ENCODE measurements around the gene ARHGEF17. TPM values are rescaled to one million over a fixed set of nuclear protein-coding genes. Genes with fewer than 3 reads are reported as not detected.

ARHGEF17 gene
- total RNA-seq, 2 experiments from 2014 or later: 0.18 TPM; not detected in 1

DNA sequence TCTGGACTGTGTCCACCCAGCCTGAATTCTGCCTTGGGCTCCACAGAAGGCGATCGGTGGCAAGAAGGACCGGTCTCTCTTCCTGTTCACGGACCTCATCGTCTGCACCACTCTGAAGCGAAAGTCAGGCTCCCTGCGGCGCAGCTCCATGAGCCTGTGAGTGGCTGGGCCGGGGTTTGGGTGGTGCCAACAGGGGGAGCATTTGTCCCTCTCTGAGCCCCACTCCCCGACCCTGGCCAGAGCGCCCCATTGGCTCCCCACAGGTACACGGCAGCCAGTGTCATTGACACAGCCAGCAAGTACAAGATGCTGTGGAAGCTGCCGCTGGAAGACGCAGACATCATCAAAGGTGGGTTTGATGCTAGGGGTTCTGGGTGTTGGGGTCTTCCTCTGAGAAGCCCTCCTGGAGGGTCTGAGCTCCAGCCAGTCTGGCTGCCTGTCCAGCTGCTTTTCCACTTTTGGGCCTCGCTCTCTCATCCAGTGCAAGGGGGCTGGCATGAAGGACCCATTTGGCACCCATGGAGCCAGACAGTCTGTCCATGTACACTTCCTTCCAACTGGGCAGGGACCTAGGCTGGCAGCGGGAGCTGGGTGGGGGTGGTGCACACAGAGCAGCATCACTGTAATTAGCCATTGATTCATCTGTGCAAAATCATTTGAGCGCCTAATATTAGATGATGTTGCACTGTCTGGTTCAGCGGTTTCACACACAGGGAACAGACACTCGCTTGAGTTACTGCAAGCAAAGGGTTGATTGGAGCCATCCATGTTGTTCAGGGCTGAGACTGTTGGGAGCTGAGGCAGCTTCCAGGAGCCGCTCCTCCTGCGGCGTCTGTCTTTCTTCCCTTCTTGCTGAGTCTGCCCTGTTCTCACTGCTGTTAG, 49.1 kb downstream of the ARHGEF17 start:
- Mint-ChIP-seq H3K27ac (no peak overlapping the region), H3K4me3 (no peak overlapping the region), H3K27me3 (ENCODE audit: low read depth) (no peaks in the 10 kb centered on the region), H3K36me3 (ENCODE audit: low read depth) (no peaks in the 10 kb centered on the region), H3K4me1 (ENCODE audit: low read depth) (peaks cover 6% of the 10 kb centered on the region), H3K9me3 (ENCODE audit: insufficient read depth) (no peaks in the 10 kb centered on the region)
- CTCF ChIA-PET: interaction anchor here (1.0 to 4.4 kb wide), 3 partner anchors 20 to 36 kb away, joined by 3 to 25 read pairs (median 18); no protein-coding TSS in a partner anchor
- DNase-seq: no peak
- POLR2A ChIA-PET: interaction anchor here (0.5 kb wide), 1 partner anchor 20 kb away, joined by 4 read pairs; no protein-coding TSS in a partner anchor
- ATAC-seq: no peak

DNA sequence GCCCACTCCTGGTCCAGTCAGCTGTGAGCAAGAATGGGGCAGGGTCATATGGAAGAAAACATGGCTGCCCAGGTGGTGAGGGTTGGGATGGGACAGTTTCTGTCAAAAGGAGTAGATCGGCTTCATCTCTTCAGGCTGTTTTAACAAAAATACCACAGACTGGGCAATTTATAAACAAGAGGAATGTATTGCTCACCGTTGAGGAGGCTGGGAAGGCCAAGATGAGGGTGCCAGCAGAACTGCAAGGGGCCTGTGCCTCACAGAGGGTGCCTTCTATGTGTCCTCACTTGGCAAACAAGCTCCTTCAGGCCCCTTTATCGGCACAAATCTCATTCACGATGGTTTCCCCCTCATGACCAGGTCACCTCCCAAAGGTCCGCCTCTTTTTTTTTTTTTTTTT, 50.0 kb downstream of the ARHGEF17 start:
- peaks cover 6% of the 10 kb centered on the region for H3K4me1 Mint-ChIP-seq (ENCODE audit: low read depth)
- POLR2A ChIA-PET: no interaction called here
- no peak overlapping the region for H3K4me3 Mint-ChIP-seq
- no peak for ATAC-seq
- no peaks in the 10 kb centered on the region for H3K9me3 Mint-ChIP-seq (ENCODE audit: insufficient read depth)
- CTCF ChIA-PET: interaction anchor here (1.0 to 4.4 kb wide), 3 partner anchors 19 to 35 kb away, joined by 3 to 25 read pairs (median 18); no protein-coding TSS in a partner anchor
- H3K27ac Mint-ChIP-seq: no peak overlapping the region
- H3K27me3 Mint-ChIP-seq (ENCODE audit: low read depth): no peaks in the 10 kb centered on the region
- no peaks in the 10 kb centered on the region for H3K36me3 Mint-ChIP-seq (ENCODE audit: low read depth)
- no peak for DNase-seq

DNA sequence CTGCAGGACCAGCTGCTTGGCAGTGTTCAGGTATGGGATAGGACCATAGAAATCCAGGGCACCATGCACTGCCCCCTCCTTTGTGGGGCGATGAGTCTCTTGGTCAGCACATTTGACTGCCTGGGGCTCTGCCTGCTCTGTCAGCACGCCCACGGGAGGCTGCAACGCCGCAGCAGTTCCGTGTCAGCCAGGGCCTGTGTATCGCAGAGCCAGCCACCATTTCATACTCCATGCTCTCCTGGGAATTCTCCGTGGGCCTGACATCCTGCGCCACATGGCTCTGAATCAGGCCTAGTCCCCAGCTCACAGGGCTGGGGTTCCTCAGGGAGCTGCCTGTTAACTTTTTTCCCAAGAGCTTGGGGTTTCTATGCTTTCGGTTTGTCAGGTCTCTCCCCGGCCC, 51.3 kb downstream of the ARHGEF17 start:
- H3K9me3 Mint-ChIP-seq (ENCODE audit: insufficient read depth): no peaks in the 10 kb centered on the region
- POLR2A ChIA-PET: interaction anchor here (0.6 kb wide), 1 partner anchor 803 kb away, joined by 3 read pairs; no protein-coding TSS in a partner anchor
- no peak overlapping the region for H3K27ac Mint-ChIP-seq
- no peak for DNase-seq
- H3K4me1 Mint-ChIP-seq (ENCODE audit: low read depth): peaks cover under 1% of the 10 kb centered on the region
- no peaks in the 10 kb centered on the region for H3K27me3 Mint-ChIP-seq (ENCODE audit: low read depth)
- no peak overlapping the region for H3K4me3 Mint-ChIP-seq
- H3K36me3 Mint-ChIP-seq (ENCODE audit: low read depth): no peaks in the 10 kb centered on the region
- CTCF ChIA-PET: interaction anchor here (0.6 to 4.4 kb wide), 8 partner anchors 8 to 64 kb away, joined by 3 to 59 read pairs (median 14); no protein-coding TSS in a partner anchor
- ATAC-seq: no peak

DNA sequence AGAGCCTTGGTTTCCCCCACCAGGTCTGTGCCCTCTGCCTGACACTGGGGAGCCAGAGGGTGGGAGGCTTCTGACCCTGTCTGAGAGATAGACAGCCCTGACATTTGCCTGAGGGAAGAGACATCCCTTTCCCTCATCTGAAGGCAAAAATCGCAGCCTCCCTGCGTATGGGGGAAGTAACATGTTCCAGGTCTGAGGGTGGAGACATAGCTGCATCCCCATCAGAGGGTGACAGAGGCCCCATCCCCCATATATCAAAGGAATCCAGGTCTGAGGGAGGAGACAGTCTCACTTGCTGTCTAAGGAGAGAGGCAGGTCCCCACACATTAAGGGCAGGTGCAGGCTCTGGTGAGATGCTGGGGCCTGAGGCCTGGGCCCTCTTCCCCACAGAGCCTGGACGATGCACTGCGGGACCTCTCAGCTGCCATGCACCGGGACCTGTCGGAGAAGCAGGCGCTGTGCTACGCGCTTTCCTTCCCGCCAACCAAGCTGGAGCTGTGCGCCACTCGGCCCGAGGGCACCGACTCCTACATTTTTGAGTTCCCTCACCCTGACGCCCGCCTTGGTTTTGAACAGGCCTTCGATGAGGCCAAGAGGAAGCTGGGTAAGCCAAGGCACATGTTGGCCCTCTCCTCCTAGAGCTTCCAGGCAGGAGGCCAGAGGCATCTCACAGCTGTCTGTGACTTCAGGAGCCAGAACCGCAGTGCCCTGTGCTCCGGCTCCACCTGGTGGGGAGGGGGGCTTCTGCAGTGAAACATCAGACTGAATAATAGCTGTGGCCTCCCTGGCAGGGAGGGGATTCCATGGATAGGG, 52.1 kb downstream of the ARHGEF17 start:
- H3K27me3 Mint-ChIP-seq (ENCODE audit: low read depth): no peaks in the 10 kb centered on the region
- no peak overlapping the region for H3K4me3 Mint-ChIP-seq
- DNase-seq (peak; percentile 49), ATAC-seq (peak; percentile 37)
- POLR2A ChIA-PET: no interaction called here
- H3K36me3 Mint-ChIP-seq (ENCODE audit: low read depth): no peaks in the 10 kb centered on the region
- no peak overlapping the region for H3K27ac Mint-ChIP-seq
- H3K9me3 Mint-ChIP-seq (ENCODE audit: insufficient read depth): no peaks in the 10 kb centered on the region
- H3K4me1 Mint-ChIP-seq (ENCODE audit: low read depth): peaks cover 6% of the 10 kb centered on the region
- CTCF ChIA-PET: interaction anchor here (0.7 to 4.4 kb wide), 14 partner anchors 9 to 249 kb away, joined by 3 to 59 read pairs (median 4); no protein-coding TSS in a partner anchor

DNA sequence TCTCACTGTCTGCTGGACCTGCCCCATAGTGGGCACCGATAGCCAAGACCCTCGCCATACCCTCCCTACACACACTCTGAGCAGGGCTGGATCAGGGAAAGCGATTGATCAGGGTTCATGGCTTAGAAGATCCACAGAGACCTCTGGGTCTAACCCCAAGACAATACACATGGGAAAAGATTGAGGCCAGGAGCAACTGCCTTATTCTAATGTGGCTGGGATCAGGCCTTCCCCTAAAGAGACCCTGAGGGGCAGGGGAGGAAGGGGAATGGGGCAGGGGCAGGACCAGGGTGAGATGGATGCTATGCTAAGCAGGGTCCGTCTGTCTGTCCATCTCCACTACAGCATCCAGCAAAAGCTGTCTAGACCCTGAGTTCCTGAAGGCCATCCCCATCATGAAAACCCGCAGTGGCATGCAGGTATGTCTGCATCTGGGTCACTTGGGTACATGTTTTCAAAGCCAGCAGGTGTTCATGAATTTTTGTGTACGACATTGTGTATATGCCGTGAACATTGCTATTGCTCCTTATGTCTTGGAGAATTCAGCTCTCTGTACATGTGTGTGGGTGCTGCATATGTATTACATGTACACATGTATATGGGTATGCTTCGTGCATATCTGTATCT, 52.8 kb downstream of the ARHGEF17 start:
- Mint-ChIP-seq H3K27me3 (ENCODE audit: low read depth) (no peaks in the 10 kb centered on the region), H3K4me3 (no peak overlapping the region), H3K27ac (no peak overlapping the region), H3K9me3 (ENCODE audit: insufficient read depth) (no peaks in the 10 kb centered on the region), H3K36me3 (ENCODE audit: low read depth) (no peaks in the 10 kb centered on the region), H3K4me1 (ENCODE audit: low read depth) (peaks cover 14% of the 10 kb centered on the region)
- DNase-seq (no peak), ATAC-seq (no peak)
- POLR2A ChIA-PET: no interaction called here
- CTCF ChIA-PET: interaction anchor here (0.7 to 4.4 kb wide), 12 partner anchors 10 to 249 kb away, joined by 3 to 59 read pairs (median 5); no protein-coding TSS in a partner anchor

DNA sequence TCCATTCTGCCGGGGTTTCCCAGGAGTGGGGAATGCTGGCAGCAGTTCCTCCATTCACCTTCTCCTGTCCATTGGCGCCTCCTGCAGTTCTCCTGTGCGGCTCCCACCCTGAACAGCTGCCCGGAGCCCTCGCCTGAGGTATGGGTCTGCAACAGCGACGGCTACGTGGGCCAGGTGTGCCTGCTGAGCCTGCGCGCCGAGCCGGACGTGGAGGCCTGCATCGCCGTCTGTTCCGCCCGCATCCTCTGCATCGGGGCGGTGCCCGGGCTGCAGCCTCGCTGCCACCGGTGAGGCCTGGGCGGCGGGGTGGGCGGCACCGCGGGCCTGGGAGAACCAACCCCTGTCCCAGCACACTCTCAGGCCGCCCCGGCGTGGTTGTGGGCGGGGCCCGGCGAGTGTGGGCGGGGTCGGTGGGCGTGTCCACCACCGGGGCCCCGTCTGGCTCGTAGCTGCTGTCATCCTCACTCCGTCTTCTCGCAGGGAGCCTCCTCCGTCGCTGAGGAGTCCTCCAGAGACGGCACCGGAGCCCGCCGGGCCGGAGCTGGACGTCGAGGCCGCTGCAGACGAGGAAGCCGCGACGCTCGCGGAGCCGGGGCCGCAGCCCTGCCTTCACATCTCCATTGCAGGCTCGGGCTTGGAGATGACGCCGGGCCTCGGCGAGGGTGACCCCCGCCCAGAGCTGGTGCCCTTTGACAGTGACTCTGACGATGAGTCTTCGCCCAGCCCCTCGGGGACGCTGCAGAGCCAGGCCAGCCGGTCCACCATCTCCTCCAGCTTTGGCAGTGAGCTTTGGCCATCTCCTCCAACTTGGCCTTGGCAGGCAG, 54.1 kb downstream of the ARHGEF17 start:
- POLR2A ChIA-PET: no interaction called here

DNA sequence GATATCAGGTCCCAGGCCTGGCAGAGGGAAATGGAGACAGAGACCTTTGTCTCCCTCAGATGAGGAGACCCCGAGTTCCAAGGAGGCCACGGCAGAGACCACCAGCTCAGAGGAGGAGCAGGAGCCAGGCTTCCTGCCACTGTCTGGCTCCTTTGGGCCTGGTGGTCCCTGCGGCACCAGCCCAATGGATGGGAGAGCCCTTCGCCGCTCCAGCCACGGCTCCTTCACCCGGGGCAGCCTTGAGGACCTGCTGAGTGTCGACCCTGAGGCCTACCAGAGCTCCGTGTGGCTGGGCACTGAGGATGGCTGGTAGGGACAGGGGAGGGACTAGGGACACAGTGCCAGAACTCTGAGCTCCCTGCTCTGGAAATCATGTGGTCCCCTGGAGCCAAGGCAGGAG, 55.1 kb downstream of the ARHGEF17 start:
- H3K36me3 Mint-ChIP-seq (ENCODE audit: low read depth): no peaks in the 10 kb centered on the region
- no peaks in the 10 kb centered on the region for H3K9me3 Mint-ChIP-seq (ENCODE audit: insufficient read depth)
- ATAC-seq: no peak
- ChIA-PET CTCF (interaction anchor here (0.9 to 5.5 kb wide), 3 partner anchors 11 to 30 kb away, joined by 3 to 59 read pairs (median 4); no protein-coding TSS in a partner anchor), POLR2A (no interaction called here)
- H3K4me3 Mint-ChIP-seq: no peak overlapping the region
- no peaks in the 10 kb centered on the region for H3K27me3 Mint-ChIP-seq (ENCODE audit: low read depth)
- no peak overlapping the region for H3K27ac Mint-ChIP-seq
- no peak for DNase-seq
- H3K4me1 Mint-ChIP-seq (ENCODE audit: low read depth): peaks cover 35% of the 10 kb centered on the region

More for the DNA sequence above, 54.1 kb downstream of the ARHGEF17 start:
- DNase-seq (no peak), ATAC-seq (no peak)
- CTCF ChIA-PET: interaction anchor here (0.9 to 5.5 kb wide), 6 partner anchors 11 to 32 kb away, joined by 3 to 59 read pairs (median 4); no protein-coding TSS in a partner anchor
- H3K4me3 Mint-ChIP-seq: no peak overlapping the region
- H3K27ac Mint-ChIP-seq: no peak overlapping the region
- no peaks in the 10 kb centered on the region for H3K27me3 Mint-ChIP-seq (ENCODE audit: low read depth)
- peaks cover 27% of the 10 kb centered on the region for H3K4me1 Mint-ChIP-seq (ENCODE audit: low read depth)
- H3K36me3 Mint-ChIP-seq (ENCODE audit: low read depth): no peaks in the 10 kb centered on the region
- H3K9me3 Mint-ChIP-seq (ENCODE audit: insufficient read depth): no peaks in the 10 kb centered on the region

DNA sequence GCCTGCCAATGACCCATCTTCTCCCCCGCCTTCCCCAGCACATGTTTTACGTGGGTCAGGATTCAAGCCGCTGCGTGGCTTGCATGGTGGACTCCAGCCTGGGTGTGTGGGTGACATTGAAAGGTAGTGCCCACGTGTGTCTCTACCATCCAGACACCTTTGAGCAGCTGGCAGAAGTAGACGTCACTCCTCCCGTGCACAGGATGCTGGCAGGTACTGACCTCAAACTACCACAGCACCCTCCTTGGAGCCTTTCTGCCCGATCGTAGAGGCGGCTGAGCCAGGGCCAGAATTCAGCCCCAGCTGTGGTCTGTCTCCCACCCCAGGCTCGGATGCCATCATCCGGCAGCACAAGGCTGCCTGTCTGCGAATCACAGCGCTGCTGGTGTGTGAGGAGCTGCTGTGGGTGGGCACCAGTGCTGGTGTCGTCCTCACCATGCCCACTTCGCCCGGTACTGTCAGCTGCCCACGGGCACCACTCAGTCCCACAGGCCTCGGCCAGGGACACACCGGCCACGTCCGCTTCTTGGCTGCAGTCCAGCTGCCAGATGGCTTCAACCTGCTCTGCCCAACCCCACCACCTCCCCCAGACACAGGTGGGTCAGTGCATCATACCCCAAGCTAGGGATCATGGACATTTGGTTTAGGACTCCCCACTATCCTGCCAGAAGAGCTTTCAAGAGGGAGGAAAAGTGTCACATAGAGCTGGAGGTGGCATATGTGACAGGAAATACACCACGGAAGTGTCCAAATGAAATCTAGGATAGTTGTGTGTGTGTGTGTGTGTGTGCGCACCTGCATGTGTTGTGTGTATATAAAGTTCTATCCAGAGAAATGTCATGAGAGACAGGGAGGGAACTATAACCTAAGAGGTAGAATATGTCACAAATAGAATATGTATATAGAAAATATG, 57.5 kb downstream of the ARHGEF17 start:
- Mint-ChIP-seq H3K4me3 (peak overlapping the region; percentile 36), H3K9me3 (ENCODE audit: insufficient read depth) (no peaks in the 10 kb centered on the region), H3K27me3 (ENCODE audit: low read depth) (no peaks in the 10 kb centered on the region), H3K36me3 (ENCODE audit: low read depth) (no peaks in the 10 kb centered on the region), H3K27ac (peak overlapping the region; percentile 97), H3K4me1 (ENCODE audit: low read depth) (peaks cover 35% of the 10 kb centered on the region)
- ChIA-PET CTCF (interaction anchor here (0.7 to 5.5 kb wide), 5 partner anchors 9 to 28 kb away, joined by 3 to 59 read pairs (median 5); no protein-coding TSS in a partner anchor), POLR2A (interaction anchor here (0.6 to 2.3 kb wide), 4 partner anchors 9 to 361 kb away, joined by 3 to 7 read pairs (median 5); partner anchors contain the start of gene RELT)
- DNase-seq (no peak), ATAC-seq (no peak)

DNA sequence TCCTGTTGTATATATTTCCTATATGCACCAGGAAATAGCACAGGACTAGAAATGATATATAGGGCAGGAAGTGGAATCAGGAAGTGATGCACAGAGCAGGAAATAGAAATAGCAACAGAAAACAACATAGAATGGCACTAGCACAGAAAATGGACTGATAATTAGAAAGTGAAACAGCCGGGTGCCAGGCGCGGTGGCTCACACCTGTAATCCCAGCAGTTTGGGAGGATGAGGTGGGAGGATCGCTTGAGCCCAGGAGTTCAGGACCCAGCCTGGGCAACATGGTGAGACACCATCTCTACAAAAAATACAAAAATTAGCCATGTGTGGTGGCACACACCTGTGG, 58.2 kb downstream of the ARHGEF17 start:
- H3K4me1 Mint-ChIP-seq (ENCODE audit: low read depth): peaks cover 35% of the 10 kb centered on the region
- ChIA-PET POLR2A (interaction anchor here (0.7 to 2.3 kb wide), 4 partner anchors 9 to 53 kb away, joined by 4 to 7 read pairs (median 5); partner anchors contain the start of gene RELT), CTCF (interaction anchor here (1.4 to 5.5 kb wide), 4 partner anchors 9 to 27 kb away, joined by 3 to 59 read pairs (median 6); no protein-coding TSS in a partner anchor)
- DNase-seq (peak; percentile 65), ATAC-seq (peak; percentile 86)
- no peaks in the 10 kb centered on the region for H3K9me3 Mint-ChIP-seq (ENCODE audit: insufficient read depth)
- H3K27ac Mint-ChIP-seq: peak overlapping the region; percentile 97
- H3K27me3 Mint-ChIP-seq (ENCODE audit: low read depth): no peaks in the 10 kb centered on the region
- H3K36me3 Mint-ChIP-seq (ENCODE audit: low read depth): no peaks in the 10 kb centered on the region
- peak overlapping the region; percentile 36 for H3K4me3 Mint-ChIP-seq

DNA sequence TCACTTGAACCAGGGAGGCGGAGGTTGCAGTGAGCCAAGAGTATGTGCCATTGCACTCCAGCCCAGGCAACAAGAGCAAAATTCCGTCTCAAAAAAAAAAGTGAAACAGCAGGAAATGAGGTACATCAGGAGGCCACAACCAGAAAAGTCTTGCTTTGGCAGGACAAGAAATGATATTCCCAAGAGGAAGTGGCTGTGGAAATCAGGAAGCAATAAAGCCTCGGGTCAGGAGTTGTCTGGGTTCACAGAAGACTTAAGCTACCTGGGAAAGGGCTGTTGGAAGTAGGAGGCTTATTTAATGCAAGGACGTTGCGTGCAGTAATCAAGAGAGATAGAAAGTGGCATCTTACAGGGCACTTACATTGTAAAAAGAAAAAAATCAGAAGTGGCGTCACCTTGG, 58.9 kb downstream of the ARHGEF17 start:
- CTCF ChIA-PET: interaction anchor here (0.8 to 5.5 kb wide), 3 partner anchors 16 to 242 kb away, joined by 3 to 59 read pairs (median 3); no protein-coding TSS in a partner anchor
- no peak for ATAC-seq
- no peak for DNase-seq
- Mint-ChIP-seq H3K27ac (peak overlapping the region; percentile 97), H3K4me1 (ENCODE audit: low read depth) (peaks cover 40% of the 10 kb centered on the region), H3K36me3 (ENCODE audit: low read depth) (no peaks in the 10 kb centered on the region), H3K4me3 (no peak overlapping the region), H3K27me3 (ENCODE audit: low read depth) (no peaks in the 10 kb centered on the region), H3K9me3 (ENCODE audit: insufficient read depth) (no peaks in the 10 kb centered on the region)
- POLR2A ChIA-PET: interaction anchor here (0.7 to 2.3 kb wide), 4 partner anchors 8 to 394 kb away, joined by 4 to 7 read pairs (median 5); partner anchors contain the start of genes RAB6A and RELT
